HepG2 (cell line): ENCODE results near the gene ADI1. TPM values are rescaled to one million over a fixed set of nuclear protein-coding genes. Genes with fewer than 3 reads are reported as not detected.

ENCODE experiments used
- CREB1 ChIP-seq, 2 experiments: fragments of 450-650 bp in 1 of 2; IDR thresholded peaks; 2 replicates each; pipeline ENCODE4 v1.6.1; 2016 to 2017; ENCODE audit warnings: control low read depth in 1 of 2, mild to moderate bottlenecking in 1 of 2, missing compliant biosample characterization in 1 of 2, missing genetic modification characterization in 1 of 2
- FOSL1 ChIP-seq: sonication (generic); formaldehyde crosslinking; IDR thresholded peaks from 2 replicates; pipeline ENCODE4 v1.9.0; 2021; ENCODE audit warnings: missing genetic modification reagents, borderline replicate concordance
- HIVEP1 ChIP-seq: sonication (generic); formaldehyde crosslinking; IDR thresholded peaks from 2 replicates; pipeline ENCODE4 v1.4.0; 2020; ENCODE audit warnings: mild to moderate bottlenecking, missing genetic modification reagents
- HMG20A ChIP-seq: IDR thresholded peaks from 2 replicates; pipeline ENCODE4 v1.6.1; 2016; ENCODE audit warnings: borderline replicate concordance
- KDM3A ChIP-seq: IDR thresholded peaks from 2 replicates; pipeline ENCODE4 v1.6.1; 2018; ENCODE audit warnings: low read depth, missing compliant biosample characterization
- KLF12 ChIP-seq: sonication (generic); formaldehyde crosslinking; IDR thresholded peaks from 2 replicates; pipeline ENCODE4 v1.4.0; 2020; ENCODE audit warnings: missing genetic modification reagents, borderline replicate concordance
- NKX3-1 ChIP-seq: sonication (generic); formaldehyde crosslinking; IDR thresholded peaks from 2 replicates; pipeline ENCODE4 v1.5.0; 2020; ENCODE audit warnings: missing genetic modification reagents
- TARDBP ChIP-seq: sonication (generic); formaldehyde crosslinking; IDR thresholded peaks from 2 replicates; pipeline ENCODE4 v1.8.0; 2022; ENCODE audit warnings: mild to moderate bottlenecking, missing genetic modification reagents
- ZNF546 ChIP-seq: sonication (generic); formaldehyde crosslinking; conservative IDR thresholded peaks from 2 replicates; pipeline ENCODE4 v1.8.1; 2023; ENCODE audit warnings: mild to moderate bottlenecking, missing genetic modification reagents
- ZNF572 ChIP-seq: sonication (generic); formaldehyde crosslinking; IDR thresholded peaks from 2 replicates; pipeline ENCODE4 v1.5.1; 2020; ENCODE audit warnings: mild to moderate bottlenecking, missing genetic modification reagents
- ZNF775 ChIP-seq: sonication (generic); formaldehyde crosslinking; IDR thresholded peaks from 2 replicates; pipeline ENCODE4 v1.4.0; 2020; ENCODE audit warnings: missing genetic modification reagents, mild to moderate bottlenecking, moderate library complexity, borderline replicate concordance
- polyA plus RNA-seq, 8 experiments: library from polyadenylated mRNA; depleted of rRNA in 3 of 8; stranded (reverse) in 7 of 8; unstranded in 1 of 8; fragments of >200 nt; fragmentation: Illumina TruSeq in 4 of 8; extraction: Trizol in 4 of 8; gene quantifications; 2 replicates each; pipeline versions ENCODE4 v1.2.1 to v1.2.3, GENCODE V29; 2011 to 2016; ENCODE audit warnings: low read depth in 4 of 8, missing spikeins in 1 of 8, mixed read lengths in 1 of 8; ENCODE audit not compliant: insufficient read depth in 1 of 8
- total RNA-seq, 5 experiments: library from RNA; depleted of rRNA; stranded (reverse); fragments of >200 nt; fragmentation: Illumina TruSeq; extraction: Trizol; gene quantifications; 2 replicates each; pipeline ENCODE4 v1.2.3, GENCODE V29; 2016; ENCODE audit warnings: low read depth in 1 of 5
- TF ChIP-seq, protein P1 (sequence below): fragments of 450-650 bp; IDR thresholded peaks from 2 replicates; pipeline ENCODE4 v1.6.1; 2017; ENCODE audit warnings: mild to moderate bottlenecking
- TF ChIP-seq, protein P2 (sequence below): sonication (generic); formaldehyde crosslinking; IDR thresholded peaks from 2 replicates; pipeline ENCODE4 v1.5.0; 2020; ENCODE audit warnings: mild to moderate bottlenecking, missing genetic modification reagents, borderline replicate concordance
- TF ChIP-seq, protein P3 (sequence below): sonication (generic); formaldehyde crosslinking; IDR thresholded peaks from 2 replicates; pipeline ENCODE4 v1.4.0; 2020; ENCODE audit warnings: missing genetic modification reagents, mild to moderate bottlenecking, borderline replicate concordance

ADI1 gene
- total and polyA plus RNA-seq, 2 of the 13 experiments (the other 11 are each of a cell fraction or from before 2014, with no cell fraction given): 28.7 to 123 TPM

DNA sequence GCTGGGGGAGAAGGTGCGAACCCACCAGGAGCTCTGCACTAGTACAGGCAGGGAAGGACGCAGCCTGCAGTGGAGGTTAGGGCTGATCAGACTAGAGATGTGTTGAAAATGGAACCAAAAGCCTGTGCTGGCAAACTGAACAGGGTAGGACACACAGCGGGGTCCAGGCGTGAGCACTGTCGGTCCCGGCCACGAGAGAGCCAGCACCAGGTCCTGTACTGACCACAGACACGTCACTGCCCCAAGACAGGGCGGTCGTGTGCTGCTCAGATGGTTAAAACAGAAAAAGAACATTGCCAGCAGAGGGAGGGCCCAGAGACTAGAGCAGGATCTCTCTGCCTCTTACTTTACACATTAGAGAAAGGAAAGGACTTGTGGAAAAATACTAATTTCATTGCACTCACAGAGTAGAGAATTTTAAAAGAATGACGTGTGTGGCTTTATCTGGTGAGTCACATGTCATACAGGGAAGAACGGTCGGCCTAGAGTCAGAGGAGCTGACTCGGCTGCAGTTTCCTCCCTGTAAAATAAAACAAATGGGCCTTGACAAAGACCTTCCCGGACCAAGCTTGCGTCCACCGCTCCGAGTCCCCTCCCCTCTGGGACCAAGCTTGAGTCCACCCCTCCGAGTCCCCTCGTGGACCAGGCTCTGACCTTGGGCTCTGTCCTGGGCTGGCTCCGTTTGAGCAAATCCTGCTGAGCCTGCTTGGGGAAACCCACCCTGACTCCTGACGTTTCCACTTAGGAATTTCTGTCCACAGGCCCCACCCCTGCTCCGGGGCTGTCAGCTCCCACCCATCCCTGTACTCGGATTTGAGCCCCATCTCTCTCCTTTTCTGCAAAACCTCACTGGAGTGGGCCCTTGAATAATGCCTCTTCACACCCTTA lies 16.7 kb upstream of the ADI1 start (continued):
- TF ChIP-seq ZNF775 (CRISPR knock-in tag) (no peak), NKX3-1 (CRISPR knock-in tag) (no peak; the same call in 1 of the 2 replicates), ZNF546 (CRISPR knock-in tag) (no peak), HMG20A (CRISPR knock-in tag) (peak; percentile 25; the same call in 1 of the 2 replicates), KLF12 (CRISPR knock-in tag) (no peak), FOSL1 (CRISPR knock-in tag) (no peak), CREB1 (IDR thresholded peaks at IDR 0.05) (peak; percentile 88), CREB1 (CRISPR knock-in tag; IDR thresholded peaks at IDR 0.05) (peak; percentile 63), ZNF572 (CRISPR knock-in tag) (no peak), TARDBP (CRISPR knock-in tag) (peak; percentile 61), KDM3A (0 out of 2 replicates have a peak, but pooled peaks have one; percentile 12), HIVEP1 (CRISPR knock-in tag) (peak; percentile 98)
- TF ChIP-seq, protein P1, sequence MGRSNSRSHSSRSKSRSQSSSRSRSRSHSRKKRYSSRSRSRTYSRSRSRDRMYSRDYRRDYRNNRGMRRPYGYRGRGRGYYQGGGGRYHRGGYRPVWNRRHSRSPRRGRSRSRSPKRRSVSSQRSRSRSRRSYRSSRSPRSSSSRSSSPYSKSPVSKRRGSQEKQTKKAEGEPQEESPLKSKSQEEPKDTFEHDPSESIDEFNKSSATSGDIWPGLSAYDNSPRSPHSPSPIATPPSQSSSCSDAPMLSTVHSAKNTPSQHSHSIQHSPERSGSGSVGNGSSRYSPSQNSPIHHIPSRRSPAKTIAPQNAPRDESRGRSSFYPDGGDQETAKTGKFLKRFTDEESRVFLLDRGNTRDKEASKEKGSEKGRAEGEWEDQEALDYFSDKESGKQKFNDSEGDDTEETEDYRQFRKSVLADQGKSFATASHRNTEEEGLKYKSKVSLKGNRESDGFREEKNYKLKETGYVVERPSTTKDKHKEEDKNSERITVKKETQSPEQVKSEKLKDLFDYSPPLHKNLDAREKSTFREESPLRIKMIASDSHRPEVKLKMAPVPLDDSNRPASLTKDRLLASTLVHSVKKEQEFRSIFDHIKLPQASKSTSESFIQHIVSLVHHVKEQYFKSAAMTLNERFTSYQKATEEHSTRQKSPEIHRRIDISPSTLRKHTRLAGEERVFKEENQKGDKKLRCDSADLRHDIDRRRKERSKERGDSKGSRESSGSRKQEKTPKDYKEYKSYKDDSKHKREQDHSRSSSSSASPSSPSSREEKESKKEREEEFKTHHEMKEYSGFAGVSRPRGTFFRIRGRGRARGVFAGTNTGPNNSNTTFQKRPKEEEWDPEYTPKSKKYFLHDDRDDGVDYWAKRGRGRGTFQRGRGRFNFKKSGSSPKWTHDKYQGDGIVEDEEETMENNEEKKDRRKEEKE: no peak
- TF ChIP-seq, protein P2, sequence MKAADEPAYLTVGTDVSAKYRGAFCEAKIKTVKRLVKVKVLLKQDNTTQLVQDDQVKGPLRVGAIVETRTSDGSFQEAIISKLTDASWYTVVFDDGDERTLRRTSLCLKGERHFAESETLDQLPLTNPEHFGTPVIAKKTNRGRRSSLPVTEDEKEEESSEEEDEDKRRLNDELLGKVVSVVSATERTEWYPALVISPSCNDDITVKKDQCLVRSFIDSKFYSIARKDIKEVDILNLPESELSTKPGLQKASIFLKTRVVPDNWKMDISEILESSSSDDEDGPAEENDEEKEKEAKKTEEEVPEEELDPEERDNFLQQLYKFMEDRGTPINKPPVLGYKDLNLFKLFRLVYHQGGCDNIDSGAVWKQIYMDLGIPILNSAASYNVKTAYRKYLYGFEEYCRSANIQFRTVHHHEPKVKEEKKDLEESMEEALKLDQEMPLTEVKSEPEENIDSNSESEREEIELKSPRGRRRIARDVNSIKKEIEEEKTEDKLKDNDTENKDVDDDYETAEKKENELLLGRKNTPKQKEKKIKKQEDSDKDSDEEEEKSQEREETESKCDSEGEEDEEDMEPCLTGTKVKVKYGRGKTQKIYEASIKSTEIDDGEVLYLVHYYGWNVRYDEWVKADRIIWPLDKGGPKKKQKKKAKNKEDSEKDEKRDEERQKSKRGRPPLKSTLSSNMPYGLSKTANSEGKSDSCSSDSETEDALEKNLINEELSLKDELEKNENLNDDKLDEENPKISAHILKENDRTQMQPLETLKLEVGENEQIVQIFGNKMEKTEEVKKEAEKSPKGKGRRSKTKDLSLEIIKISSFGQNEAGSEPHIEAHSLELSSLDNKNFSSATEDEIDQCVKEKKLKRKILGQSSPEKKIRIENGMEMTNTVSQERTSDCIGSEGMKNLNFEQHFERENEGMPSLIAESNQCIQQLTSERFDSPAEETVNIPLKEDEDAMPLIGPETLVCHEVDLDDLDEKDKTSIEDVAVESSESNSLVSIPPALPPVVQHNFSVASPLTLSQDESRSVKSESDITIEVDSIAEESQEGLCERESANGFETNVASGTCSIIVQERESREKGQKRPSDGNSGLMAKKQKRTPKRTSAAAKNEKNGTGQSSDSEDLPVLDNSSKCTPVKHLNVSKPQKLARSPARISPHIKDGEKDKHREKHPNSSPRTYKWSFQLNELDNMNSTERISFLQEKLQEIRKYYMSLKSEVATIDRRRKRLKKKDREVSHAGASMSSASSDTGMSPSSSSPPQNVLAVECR: peak; percentile 68; the same call in 1 of the 2 replicates
- TF ChIP-seq, protein P3, sequence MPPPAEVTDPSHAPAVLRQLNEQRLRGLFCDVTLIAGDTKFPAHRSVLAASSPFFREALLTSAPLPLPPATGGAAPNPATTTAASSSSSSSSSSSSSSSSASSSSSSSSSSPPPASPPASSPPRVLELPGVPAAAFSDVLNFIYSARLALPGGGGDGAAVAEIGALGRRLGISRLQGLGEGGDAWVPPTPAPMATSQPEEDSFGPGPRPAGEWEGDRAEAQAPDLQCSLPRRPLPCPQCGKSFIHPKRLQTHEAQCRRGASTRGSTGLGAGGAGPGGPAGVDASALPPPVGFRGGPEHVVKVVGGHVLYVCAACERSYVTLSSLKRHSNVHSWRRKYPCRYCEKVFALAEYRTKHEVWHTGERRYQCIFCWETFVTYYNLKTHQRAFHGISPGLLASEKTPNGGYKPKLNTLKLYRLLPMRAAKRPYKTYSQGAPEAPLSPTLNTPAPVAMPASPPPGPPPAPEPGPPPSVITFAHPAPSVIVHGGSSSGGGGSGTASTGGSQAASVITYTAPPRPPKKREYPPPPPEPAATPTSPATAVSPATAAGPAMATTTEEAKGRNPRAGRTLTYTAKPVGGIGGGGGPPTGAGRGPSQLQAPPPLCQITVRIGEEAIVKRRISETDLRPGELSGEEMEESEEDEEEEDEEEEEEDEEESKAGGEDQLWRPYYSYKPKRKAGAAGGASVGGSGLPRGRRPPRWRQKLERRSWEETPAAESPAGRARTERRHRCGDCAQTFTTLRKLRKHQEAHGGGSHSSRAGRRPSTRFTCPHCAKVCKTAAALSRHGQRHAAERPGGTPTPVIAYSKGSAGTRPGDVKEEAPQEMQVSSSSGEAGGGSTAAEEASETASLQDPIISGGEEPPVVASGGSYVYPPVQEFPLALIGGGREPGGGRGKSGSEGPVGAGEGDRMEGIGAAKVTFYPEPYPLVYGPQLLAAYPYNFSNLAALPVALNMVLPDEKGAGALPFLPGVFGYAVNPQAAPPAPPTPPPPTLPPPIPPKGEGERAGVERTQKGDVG (CRISPR knock-in tag): no peak; the same call in 1 of the 2 replicates
